GM12873 (cell line): ENCODE results near the gene UBTD1.

Experiments used
- TF ChIP-seq, protein P1 (sequence below): IDR thresholded peaks from 2 replicates; pipeline ENCODE4 v1.5.1; 2012; ENCODE audit warnings: low read depth, mild to moderate bottlenecking, moderate library complexity, low read length, control low read depth; ENCODE audit not compliant: insufficient read depth; ENCODE audit errors: missing control alignments

Gene UBTD1

DNA sequence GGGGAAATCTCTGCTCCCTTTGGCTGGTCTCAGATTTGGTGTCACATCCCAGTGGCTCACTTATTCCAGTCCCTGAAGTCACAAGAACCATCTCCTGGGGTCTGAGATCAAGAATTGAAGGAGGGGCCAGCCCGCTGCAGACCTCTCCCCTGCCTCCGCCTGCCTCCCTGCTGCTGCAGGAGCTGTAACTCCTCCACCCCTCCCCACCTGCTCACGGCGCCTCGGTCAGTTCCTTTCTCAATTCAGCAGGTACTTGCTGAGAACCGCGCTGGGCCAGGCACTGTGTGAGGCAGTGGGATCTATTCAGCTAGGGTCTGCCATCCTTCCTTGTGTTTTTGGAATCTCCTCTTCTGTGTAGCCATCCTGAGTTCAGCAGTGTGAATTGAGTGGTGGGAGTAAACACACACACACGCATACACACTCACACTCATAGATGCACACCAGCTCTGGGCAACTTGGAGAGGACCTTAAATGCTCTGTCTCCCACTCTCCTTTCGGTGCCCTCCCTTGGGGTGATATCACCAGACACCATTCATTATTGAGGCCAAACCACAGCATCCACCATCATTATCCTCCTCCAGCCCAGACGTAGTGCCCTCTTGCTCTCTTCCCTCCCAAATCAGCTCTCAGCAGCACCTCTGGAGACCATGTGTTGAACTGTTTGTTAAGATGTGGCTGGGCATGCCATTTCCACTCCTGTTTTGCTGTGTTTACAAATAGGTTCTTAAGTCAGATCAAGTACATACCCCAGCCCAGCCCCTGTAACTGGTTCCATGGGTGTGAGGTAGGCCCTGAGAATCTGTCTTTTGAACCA is 51.8 kb downstream of the UBTD1 start:
- TF ChIP-seq, protein P1, sequence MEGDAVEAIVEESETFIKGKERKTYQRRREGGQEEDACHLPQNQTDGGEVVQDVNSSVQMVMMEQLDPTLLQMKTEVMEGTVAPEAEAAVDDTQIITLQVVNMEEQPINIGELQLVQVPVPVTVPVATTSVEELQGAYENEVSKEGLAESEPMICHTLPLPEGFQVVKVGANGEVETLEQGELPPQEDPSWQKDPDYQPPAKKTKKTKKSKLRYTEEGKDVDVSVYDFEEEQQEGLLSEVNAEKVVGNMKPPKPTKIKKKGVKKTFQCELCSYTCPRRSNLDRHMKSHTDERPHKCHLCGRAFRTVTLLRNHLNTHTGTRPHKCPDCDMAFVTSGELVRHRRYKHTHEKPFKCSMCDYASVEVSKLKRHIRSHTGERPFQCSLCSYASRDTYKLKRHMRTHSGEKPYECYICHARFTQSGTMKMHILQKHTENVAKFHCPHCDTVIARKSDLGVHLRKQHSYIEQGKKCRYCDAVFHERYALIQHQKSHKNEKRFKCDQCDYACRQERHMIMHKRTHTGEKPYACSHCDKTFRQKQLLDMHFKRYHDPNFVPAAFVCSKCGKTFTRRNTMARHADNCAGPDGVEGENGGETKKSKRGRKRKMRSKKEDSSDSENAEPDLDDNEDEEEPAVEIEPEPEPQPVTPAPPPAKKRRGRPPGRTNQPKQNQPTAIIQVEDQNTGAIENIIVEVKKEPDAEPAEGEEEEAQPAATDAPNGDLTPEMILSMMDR, result no peak

DNA sequence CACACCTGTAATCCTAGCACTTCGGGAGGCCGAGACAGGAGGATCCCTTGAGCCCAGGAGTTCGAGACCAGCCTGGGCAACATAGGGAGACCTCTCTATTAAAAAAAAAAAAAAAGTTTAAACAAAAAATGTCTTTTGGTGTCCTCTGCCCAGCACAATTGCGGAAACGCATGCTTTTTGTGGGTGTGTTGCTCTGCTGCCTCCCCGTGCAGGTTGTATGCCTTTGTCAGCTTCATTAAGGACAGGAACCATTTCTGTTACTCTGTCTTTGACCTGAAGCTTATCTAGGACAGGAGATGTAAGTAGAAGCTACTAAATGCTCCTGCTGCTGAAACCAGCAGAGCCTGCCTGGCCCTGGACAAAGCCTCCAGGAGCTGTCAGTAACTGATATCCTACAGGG is 52.5 kb downstream of the UBTD1 start:
- TF ChIP-seq, protein P1, result no peak

GRCh38 chr10:97553575-97554031 is 54.9 kb downstream of the UBTD1 start:
- TF ChIP-seq, protein P1, result peak; percentile 77

- TF ChIP-seq, protein P1, result no peak
Measured at GRCh38 chr10:97563337-97563736, 64.6 kb downstream of the UBTD1 start.

DNA sequence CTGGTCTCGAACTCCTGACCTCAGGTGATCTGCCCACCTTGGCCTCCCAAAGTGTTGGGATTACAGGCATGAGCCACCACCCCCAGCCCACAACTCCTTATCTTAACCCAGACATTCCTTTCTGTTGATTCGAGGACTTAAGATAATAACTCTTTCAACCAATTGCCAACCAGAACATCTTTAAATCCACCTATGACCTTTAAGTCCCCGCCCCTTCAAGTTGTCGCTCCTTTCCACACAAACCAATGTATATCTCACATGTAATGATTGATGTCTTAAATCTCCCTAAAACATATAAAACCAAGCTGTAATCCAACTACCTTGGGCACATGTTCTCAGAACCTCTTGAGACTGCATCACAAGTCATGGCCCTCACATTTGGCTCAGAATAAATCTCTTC is 66.1 kb downstream of the UBTD1 start:
- TF ChIP-seq, protein P1, result no peak

DNA sequence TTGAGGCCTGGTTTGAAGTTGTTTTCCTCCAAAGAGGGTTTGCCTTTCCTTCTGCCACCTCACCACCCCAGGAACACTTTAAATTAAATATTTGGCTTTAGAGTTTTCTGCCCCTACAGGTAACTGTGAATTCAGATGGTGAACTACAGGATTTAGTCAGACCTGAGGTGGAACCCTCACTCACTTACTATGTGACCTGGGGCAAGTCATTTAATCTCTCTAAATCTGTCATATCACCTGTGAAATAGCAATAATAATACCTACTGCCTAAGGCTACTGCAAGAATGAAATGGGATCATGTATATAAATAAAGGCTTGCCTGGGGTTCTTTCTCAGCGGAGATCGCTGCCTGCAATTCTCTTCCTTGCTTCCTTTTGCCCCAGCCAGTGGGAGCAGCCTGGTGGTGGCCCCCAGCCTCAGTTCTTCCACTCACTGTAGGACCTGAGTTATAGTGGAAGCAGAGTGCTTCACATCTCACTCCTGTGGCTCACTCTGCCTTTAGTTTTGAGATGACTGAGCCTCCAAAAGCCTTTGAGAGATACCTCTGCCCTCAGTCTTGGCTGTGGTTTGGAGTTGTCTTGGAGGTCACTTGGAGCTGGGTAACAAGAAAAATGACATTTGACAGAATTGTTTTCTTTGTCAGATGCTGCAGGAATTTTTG is 67.7 kb downstream of the UBTD1 start:
- TF ChIP-seq, protein P1, result no peak

GRCh38 chr10:97567891-97568290 is 69.2 kb downstream of the UBTD1 start:
- TF ChIP-seq, protein P1, result no peak
